HG03460 (cell line): ENCODE data around the gene TGM2.

ENCODE experiments used
- ATAC-seq: cut with Tn5 transposase; IDR thresholded peaks from one replicate; pipeline ENCODE4 v1.9.1; 2021; ENCODE audit not compliant: unreplicated experiment

The TGM2 gene

DNA sequence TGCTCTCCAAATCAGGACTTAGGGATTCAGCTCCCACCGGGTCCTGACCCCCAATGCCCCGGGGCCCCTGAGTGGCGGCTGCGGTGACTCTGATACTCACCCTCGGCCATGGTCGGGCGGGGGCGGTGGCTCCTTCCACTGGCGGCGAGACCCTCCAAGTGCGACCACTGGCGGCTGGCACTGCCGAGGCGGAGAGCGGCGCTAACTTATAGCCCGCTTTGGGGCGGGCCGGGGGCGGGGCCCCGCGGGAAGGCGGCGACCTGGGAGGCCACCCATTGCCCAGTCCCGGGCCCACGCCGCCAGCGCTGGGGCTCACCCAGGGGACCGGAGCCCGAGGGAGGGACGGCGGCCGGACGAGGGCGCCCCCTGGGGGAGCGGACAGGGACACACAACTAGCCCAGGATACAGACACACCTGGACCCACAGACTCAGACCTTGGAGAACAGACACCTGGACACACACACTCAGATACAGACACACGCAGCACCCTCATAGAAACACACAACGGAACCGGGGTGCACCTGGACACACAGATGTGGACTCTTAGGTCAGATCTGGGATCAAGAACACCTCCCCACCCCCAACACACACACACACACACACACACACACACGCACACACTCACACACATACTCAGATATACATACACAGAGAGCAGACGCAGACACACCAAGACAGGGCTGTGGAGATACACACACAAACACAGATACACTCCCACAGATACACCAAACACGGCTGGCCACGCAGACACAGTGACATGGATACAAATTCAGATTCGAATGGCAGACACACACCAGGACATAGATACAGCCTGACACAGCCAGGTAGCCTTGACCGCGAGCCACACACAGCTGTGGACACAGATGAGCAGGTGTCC lies at the start of gene TGM2:
Gene TGM2 (minus strand): TSS at position 182 of the 877 bp plus-strand sequence. CDS start 72 bp downstream, at position 110.
- ATAC-seq = peak; percentile 64

DNA sequence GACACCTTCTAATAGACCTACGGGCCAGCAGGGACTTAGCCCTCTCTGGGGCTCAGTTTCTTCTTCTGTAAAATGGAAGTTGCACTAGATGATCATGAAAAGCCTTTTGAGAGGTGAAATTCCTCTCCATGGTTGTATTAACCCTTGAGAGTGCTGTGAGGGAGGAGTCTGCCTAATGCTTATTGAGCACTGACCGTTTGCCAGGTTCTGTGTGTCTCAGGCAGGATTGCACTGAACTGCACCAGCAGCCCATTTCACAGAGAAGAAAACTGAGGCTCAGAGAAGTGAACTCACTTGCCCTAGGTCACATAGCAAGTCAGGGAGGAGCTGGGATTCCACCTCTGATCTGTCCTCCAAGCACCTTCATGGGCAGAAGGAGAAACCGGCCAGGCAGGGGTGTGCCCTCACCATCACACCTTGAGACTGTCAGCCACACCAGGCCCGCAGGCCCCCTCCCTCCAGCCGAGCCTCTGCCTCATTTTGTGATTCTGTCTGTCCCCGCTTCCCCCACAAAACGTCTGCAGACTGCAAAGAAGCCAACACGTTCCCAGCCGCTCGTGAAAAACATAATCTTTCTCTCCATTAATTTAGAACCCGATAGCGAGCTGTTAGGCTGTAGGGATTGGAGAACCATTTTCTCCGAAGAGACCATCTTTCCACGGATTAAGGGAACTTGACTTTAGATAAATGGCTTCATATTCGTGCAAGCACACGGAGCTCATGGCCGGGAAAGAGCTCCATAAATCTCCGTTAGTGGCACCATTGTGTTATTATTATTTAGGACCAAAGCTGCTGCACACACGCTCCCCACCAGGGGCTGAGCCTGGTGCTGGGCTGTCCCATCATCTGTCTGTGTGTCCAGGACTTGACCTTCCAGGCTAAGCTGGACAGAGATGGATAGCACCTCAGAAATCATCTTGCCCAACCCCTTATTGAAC lies 49.5 kb upstream of the TGM2 start:
- ATAC-seq = no peak

DNA sequence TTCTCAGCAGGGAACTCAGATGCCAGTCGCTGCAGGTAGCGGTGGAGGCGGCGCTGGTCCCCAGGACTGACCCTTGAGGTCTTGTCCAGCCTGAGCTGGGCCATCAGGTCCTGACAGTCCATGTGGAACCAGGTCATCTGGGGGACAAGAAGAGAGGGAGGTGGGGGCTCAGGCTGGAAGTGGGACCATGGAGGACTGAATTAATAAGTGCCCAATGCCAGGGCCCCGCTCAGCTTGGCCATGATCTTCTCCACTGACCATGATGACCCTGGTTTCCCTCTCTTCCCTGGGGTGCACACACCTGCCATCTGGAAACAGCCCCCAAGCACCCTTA lies 48.5 kb upstream of the TGM2 start:
- ATAC-seq = no peak

DNA sequence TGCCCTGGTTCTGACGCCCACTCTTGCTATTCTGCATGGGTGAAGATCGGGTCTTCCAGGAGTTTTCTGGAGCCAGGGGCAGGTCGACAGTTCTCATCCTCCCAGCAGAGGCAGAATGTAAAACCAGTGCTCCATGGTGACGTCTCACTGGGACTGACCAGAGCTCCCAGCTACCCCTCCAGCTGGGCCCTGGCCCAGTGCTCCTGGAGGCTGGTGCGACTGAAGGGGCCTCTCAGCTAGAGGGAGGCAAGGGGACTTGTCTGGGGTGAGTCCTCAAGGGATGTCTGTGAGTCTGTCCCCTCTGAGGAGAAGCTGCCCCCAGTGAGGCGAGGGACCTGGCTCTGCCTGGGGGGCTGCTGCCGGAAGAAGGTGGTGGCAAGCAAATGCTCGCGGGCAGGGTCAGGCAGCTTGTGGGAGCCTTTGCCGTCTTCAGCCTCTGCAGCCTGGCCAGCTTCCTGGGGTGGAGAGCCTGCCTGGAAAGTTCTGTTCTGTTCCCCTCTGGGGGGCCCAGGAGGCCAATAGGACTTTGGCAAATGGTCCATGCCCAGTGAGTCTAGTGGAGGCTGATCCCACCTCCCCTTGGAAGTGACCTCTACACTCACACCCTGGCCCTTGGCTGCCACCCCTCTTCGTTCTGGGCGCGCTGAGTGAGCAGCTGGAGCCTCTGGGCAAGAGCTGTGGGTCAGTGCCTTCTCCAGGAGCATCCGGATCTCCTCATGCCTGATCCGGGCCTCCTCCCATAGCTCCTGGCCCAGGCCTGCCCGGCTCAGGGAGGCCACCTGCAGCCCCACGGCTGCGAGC lies 47.9 kb upstream of the TGM2 start:
- no peak for ATAC-seq

DNA sequence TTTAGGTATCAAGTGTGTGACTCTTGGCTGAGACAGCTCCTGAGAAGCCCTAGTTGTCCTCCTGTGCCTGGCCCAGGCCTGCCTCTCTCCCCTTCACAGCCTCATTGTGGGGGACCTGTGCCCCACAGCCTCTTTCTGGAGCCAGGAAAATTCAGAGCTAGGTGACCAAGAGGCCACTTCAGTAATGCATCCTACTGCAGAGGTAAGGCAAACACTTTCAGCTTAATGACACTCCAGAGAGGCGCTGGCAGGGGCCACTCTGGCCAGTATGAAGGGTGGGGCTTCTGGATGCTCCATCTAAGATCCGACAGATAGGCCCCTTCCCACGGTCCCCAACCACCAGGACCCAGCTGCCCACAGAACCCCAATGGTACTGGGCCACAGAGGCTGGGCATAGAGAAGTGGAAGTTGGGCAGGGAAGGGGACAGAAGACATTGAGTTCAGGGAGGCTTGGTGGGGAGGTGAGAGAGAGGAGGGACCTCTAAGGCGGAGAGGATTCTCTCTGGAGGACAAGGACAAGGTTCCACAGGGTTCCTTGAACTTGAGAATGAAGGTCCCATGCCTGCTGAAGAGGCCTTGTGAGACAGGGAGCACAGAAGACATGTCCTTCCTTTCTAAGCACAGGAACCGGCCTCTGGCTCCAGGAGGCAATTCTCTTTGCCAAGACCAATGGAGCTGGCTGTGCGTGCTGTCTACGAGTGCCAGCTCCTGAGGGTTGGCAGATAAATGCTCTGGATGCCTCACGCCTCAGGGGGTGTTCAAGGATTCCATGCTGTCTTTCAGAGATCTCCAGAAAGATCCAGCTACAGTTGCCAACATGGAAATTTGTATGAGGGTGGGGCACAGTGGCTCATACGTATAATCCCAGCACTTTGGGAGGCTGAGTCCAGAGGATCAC lies 46.4 kb upstream of the TGM2 start:
- no peak for ATAC-seq

DNA sequence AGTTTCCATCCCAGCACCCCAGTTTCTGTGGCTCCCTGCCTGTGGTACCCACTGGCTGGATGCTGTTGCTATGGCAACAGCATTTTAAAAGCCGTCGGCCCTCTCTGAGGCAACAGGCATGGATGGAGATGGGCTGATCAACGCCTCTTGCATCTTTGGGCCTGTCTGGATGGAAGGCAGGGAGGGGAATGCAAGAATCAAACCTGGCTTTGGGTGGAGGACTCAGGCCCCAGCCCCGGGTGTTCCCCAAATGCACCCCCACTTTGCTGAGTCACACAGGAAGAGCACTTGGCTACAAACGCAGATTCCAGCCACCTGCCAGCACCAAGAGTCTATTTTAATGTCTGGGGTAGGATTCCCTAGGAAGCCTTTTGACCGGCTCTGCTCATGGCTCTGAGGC lies 45.7 kb upstream of the TGM2 start:
- ATAC-seq = no peak

DNA sequence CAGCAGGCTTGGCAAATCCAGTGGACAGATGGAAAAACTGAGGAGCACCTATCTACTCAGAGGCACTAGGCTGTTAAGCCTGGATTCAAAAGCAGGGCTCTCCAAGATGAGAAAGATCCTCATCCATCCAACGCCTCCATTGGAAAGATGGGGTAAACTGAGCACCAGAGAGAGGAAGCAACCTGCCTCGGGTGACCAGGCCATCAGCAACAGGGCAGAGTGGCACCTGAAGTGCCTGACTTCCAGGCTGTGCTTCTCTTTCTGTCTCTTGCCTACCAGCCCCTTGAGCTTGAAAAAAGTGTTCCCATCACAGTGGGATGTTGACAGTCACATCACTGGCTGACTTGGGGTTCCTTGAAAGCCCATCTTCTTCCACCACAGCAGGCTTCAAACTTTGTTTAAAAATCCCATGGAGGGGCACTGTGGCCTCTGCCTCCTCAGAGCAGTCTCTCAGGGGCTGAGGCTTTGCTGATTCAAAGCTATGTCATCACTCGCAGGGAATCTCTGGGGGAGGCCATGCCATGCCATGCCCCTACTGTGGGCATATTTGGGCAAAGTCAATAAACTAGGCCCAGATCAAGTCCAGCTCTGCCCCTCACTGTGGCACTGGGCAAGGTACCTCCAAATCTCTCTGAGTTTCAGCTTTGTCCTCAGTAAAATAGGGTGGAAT lies 44.8 kb upstream of the TGM2 start:
- no peak for ATAC-seq

DNA sequence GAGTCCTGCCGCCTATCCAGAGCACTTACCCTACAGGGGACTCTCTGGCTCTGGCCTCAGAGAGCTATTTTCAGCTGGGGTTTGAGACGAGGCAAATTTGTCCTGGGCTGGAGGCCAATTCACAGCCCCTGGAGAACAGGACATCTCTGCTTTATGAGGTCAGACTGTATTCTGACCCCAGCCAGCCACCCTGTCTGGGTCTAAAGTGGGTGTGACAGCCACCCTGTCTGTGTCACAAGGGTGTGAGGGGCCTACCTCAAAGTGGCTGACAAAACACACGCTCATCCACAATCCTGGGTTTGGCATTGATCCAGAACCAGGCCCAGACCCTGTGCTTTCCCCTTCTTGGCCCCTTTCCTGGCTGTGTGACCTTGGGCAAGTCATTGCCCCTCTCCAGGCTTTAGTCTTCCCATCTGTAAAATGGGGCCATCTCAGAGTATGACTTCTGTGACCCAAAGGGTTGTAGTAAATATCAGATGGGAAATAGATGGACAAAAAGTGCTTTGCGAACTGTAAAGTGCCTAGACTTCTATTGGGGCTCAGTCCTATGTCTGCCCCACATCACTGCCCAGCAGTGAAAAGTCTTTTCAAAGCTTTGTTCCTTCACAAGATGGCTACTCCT lies 44.1 kb upstream of the TGM2 start:
- no peak for ATAC-seq

DNA sequence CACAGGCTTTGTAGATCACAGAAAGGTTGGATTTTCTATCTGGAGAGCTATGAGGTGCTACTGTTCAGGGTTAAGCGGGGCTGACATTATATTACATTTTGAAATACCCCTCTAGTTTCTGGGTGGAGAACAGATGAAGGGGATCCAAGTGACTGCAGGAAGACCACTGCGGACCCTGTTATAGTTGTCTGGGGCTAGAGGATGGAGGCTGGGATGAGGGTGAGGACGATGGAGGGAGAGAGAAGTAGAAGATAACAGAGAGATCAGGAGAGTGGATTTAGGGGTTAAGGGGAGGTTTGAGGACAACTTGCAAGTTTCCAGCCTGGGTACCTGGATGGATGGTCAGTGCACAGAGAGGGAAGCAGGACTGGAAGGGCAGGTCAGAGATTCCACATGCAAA lies 43.5 kb upstream of the TGM2 start:
- ATAC-seq = no peak

DNA sequence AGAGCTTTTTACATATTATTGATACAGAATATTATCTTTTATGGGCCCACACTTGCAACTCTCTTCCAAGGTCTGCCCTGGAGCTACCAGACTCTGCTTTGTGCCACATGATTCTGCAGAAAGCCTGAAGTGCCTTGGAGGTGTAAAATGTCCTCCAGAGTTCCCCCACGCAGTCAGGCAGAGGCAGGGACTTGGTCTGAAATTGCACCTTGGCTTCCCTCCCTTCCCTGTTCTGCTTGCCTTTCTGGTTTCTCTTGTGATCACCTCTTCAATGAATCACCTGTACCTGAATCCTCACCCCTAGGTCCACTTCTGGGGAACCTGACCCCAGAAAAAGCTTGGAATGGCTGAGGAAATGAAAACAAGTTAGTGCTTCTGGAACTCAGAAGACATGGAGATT lies 43.0 kb upstream of the TGM2 start:
- ATAC-seq = no peak

DNA sequence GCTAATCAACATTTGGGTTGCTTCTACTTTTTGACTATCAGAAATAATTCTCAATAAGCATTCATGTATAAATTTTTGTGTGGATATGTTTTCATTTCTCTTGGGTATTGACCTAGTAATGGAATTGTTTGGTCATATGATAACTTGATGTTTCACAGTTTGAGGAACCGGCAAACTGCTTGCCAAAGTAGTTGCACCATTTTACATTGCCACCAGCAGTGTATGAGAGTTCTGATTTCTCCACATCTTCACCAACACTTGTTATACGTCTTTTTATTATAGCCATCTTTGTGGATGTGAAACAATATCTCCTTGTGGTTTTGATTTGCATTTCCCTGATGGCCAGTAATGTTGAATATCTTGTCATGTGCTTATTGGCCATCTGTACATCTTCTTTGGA lies 42.6 kb upstream of the TGM2 start:
- ATAC-seq = no peak

DNA sequence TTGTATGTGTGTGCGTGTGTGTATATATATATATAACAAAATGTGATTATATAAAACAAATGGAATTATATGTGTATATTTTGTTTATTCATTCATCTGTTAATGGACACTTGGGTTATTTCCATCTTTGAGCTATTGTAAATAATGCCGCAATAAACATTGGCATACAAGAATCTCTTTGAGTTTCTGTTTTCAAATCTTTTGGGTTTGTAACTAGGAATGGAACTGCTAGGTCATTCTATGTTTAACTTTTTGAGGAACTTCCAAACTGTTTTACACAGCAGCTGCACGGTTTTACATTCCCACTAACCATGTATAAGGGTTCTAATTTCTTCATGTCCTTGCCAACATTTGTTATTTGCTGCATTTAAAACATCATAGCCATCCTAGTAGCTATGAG lies 39.9 kb upstream of the TGM2 start:
- ATAC-seq = no peak

DNA sequence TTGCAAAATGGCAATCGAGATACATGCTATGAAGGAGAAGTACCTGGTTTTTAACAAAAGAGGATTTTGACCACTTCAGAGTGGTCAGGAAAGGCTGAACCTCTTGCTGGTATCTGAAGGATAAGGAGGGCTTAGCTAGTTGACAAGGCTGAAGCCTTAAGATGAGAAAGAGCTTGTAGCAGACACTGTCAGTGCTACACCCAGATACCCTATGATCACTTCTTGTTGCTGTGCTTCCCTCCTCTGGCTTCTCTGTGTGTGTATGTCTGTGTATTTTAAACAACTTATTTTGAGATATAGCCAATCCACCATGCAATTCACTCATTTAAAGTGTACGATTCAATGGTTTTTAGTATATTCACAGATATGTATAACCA lies 38.9 kb upstream of the TGM2 start:
- ATAC-seq = no peak

DNA sequence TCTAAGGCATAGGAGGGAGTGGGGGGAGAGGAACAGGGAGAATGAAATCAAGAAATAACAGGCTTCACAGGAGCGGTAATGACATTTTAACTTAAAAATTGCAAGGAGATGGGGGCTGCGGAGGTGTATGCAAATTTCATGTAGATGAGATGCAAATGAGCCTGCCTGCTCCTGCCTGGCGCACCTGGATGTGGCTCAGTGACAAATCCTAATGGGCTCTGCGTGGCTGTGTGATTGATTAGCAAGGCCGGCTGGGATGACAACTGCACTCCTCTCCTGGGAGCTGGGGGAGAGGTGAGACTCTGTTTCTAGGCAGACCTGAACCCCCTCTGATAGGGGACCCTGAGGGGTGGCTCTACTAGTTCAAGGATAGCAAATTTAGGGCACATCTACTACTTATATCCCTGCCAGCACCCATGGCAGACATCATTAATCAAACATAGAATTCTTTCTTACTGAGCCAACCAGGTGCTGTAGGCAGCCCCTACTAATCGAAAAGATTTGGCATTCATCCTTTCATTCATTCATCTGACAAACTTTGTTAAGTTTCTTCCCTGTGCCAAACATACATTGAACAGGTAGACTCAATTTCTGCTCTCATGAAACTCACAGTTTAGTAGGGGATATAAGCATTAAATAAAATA lies 38.4 kb upstream of the TGM2 start:
- no peak for ATAC-seq

DNA sequence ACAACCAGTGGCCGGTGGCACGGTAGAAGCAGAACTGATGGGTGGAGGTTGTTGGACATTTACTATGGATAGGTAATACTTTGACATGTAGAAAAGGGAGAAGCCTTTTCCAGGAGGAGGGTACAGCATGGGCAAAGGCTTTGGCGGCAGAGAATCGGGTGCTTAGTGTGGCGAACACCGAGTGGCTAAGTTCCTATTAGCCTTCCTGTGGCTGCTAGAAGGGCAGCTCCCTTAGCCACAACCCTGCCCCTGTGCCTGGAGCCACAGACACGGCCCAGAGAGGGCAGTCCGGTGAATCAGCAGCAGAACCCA lies 37.9 kb upstream of the TGM2 start:
- ATAC-seq = no peak

DNA sequence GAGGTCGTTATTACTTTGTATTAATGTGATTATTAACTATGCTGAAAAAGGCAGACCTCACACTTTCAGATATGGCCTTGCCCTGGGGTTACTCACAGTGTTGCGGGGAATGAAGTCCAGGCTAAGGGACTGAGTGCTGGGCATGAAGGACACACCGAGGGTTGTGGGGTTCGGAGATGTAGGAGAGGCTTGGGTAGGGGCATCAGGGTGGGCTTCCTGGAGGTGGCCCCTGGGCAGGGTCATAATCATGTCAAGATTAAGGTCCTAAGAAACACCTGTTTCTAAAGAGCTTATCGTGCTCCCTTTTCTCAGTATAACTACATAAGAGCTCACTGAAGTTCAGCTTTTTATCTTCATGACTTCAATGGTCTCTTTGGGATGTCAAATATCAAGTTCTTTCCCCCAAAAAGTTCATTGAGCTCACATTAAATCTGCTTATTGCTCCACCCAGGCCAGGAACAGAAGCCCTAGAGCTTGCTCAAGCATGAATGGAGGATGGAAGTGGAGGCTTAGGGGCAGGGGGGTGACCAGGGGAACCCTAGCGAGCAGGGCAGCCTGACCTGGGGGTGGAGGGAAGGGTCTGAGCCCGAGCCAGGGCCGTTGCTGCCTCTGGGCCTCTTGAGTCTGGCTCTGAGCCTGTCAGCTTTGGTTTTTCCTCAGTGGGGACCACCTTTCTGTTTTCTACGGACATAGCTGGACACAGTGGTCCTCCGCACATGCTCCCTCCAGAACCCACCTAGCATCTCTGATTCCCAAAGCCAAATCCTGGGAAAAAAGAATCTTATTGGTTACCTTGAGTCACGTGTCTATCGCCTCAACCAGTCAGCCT lies 37.3 kb upstream of the TGM2 start:
- no peak for ATAC-seq

DNA sequence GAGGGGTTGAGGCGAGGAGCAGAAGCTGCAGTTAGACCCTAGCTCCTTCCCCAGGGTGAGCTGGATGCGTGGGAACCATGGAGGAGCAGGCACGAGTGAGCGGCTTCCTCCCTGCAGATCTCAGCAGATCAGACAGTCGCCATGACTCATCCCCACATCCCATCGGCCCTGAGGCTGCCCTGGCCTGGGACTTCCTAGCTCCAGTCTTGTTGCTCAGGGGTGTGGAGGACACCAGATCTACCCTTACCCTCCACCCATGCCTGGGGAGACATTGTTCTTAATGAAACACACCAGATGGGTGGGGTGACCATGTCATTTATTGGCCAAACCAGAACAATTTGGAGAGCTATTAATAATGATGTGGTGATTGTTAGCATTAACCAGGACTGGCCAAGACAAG lies 36.3 kb upstream of the TGM2 start:
- ATAC-seq = no peak

DNA sequence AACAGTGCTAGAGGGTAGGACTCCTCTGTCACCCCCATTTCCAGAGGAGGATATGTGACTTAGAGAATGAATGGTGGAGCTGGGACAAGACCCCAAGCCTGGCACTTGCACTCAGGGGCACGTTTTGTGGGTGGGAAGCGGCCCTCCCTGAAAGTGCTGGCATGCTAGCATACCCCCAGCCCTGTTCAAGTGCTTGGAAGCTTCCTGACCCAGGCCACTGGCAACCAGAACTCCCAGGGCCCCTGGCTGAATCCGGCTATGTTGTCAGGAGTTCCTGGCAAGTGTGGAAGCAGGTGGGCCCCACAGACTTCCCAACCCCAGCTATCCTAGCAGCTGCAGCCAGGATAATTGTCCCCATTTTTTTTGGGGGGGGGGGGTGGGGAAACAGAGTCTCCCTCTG lies 35.6 kb upstream of the TGM2 start:
- no peak for ATAC-seq
